IPS-18a (cell line): ENCODE measurements around the gene FBXO21.

Experiments
- H3K27ac ChIP-seq: one replicate; pipeline ENCODE4 v1.5.1; 2013; ENCODE audit warnings: low read length
- H3K27me3 ChIP-seq: one replicate; pipeline ENCODE4 v1.6.1; 2013; ENCODE audit warnings: mild to moderate bottlenecking, low read length; ENCODE audit not compliant: control insufficient read depth, insufficient read depth
- H3K36me3 ChIP-seq: one replicate; pipeline ENCODE4 v1.6.1; 2013; ENCODE audit warnings: low read depth, low read length; ENCODE audit not compliant: control insufficient read depth
- H3K4me1 ChIP-seq: one replicate; pipeline ENCODE4 v1.6.1; 2013; ENCODE audit warnings: low read depth, low read length; ENCODE audit not compliant: control insufficient read depth
- H3K4me3 ChIP-seq: one replicate; pipeline ENCODE4 v1.5.1; 2013; ENCODE audit warnings: low read length
- H3K9ac ChIP-seq: one replicate; pipeline ENCODE4 v1.6.1; 2013; ENCODE audit warnings: mild to moderate bottlenecking, low read length, moderate library complexity
- H3K9me3 ChIP-seq: one replicate; pipeline ENCODE4 v1.6.1; 2013; ENCODE audit warnings: low read depth, low read length; ENCODE audit not compliant: control insufficient read depth

The FBXO21 gene

DNA sequence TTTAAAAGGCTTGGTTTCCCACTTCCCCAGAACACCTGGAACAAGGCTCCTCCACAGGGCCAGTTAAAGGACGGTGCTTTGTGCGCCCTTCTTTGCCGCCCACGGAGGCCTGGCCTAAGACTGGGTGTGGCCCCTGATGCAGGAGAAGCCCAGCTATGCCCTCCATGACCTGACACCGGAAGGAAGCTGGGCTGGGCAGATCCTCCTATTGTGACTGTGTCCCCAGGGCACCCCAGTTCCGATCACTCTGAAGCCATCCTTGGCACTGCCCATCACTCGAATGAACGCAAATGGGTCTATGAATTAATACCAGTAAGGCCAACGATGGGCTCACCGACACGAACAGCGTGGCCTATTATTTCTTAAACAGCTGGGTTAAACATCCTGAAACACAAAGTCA is 42.6 kb downstream of the FBXO21 start:
- H3K27ac ChIP-seq, result no peak overlapping the region
- no peaks in the 10 kb centered on the region for H3K27me3 ChIP-seq
- no peak overlapping the region for H3K9ac ChIP-seq
- no peak overlapping the region for H3K4me3 ChIP-seq
- H3K9me3 ChIP-seq, result no peaks in the 10 kb centered on the region
- peaks cover 14% of the 10 kb centered on the region for H3K4me1 ChIP-seq
- peaks cover 41% of the 10 kb centered on the region for H3K36me3 ChIP-seq

DNA sequence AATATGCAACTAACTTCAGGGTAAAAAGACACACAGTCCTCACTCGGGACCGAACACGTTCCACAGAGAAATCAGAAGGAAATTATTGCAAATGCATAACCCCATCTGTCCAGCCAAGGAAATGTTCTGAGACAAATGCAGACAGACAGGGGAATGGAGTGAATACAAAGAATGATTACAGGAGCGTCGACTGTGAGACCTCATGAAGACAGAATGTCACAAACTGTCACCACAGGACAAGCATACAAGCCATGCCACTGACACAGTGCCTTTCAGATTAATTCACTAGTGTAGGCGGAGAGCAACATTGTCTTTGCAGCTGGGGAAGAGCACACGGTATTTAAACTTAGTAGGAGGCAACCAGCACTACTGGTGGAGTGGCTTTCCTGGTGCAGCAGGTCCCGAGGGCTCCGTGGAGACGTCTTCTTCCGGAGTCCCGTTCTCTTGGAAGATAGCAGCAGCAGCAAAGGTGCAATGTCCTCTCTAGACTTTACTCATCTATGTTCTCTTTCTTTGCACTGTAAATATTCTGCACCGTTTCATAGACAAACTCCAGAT is 44.6 kb downstream of the FBXO21 start:
- no peaks in the 10 kb centered on the region for H3K27me3 ChIP-seq
- H3K36me3 ChIP-seq, result peaks cover 40% of the 10 kb centered on the region
- H3K27ac ChIP-seq, result no peak overlapping the region
- no peaks in the 10 kb centered on the region for H3K9me3 ChIP-seq
- H3K9ac ChIP-seq, result no peak overlapping the region
- no peak overlapping the region for H3K4me3 ChIP-seq
- H3K4me1 ChIP-seq, result no peaks in the 10 kb centered on the region

DNA sequence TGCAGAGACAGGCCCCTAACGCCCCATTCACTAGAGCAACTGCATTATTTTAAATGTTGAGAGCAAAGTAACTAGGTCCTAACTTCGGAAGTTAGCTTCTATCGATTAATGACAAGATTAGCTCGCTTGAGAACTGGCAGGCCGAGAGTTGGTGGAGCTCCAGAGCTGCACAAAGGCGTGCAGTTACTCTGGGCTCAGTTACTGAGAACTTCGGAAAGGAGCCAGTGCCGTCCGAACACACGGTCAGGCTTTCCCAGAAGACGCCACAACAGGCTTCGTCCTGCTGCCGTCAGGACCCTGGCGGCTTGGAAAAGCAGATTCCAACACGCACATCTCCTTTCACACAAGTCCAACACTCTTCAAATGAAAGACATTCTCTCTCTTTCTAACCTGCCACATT is 45.7 kb downstream of the FBXO21 start:
- Histone ChIP-seq H3K27ac (no peak overlapping the region), H3K27me3 (no peaks in the 10 kb centered on the region), H3K9ac (no peak overlapping the region), H3K4me3 (no peak overlapping the region), H3K36me3 (peaks cover 36% of the 10 kb centered on the region), H3K9me3 (no peaks in the 10 kb centered on the region), H3K4me1 (no peaks in the 10 kb centered on the region)

DNA sequence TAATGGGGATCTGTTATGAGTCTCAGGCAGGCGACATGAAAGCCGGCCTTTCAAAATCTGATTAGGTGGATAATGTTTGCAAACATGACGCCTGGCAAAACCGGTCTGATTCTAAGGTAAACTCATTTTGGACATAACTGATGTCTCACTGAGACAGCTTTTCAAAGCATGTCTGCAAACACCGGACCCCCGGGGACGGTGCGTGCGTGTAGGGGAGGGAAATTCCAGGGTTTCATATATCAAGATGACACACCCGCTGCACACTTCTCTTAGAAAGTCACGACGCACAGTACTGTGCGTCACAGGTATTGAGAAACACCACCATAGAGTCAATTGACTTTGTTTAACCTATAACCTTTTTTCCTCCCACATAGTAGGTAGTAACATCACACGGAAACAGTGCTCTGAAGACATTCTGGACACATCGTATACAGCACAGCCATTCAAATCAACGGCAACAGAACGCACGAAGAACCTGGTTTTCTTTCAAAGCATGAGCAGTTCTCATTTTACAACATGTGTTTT is 47.2 kb downstream of the FBXO21 start:
- H3K4me3 ChIP-seq, result no peak overlapping the region
- no peak overlapping the region for H3K27ac ChIP-seq
- H3K36me3 ChIP-seq, result peaks cover 31% of the 10 kb centered on the region
- no peak overlapping the region for H3K9ac ChIP-seq
- no peaks in the 10 kb centered on the region for H3K9me3 ChIP-seq
- H3K4me1 ChIP-seq, result no peaks in the 10 kb centered on the region
- H3K27me3 ChIP-seq, result no peaks in the 10 kb centered on the region

GRCh38 chr12:117142094-117142493 is 48.2 kb downstream of the FBXO21 start:
- no peak overlapping the region for H3K9ac ChIP-seq
- no peak overlapping the region for H3K27ac ChIP-seq
- no peaks in the 10 kb centered on the region for H3K4me1 ChIP-seq

GRCh38 chr12:117141097-117141898 is 49.0 kb downstream of the FBXO21 start:
- Histone ChIP-seq H3K4me1 (no peaks in the 10 kb centered on the region), H3K36me3 (peaks cover 24% of the 10 kb centered on the region), H3K27ac (no peak overlapping the region), H3K9ac (no peak overlapping the region), H3K4me3 (no peak overlapping the region), H3K9me3 (no peaks in the 10 kb centered on the region), H3K27me3 (no peaks in the 10 kb centered on the region)

More at GRCh38 chr12:117142094-117142493, 48.2 kb downstream of the FBXO21 start:
- H3K27me3 ChIP-seq, result no peaks in the 10 kb centered on the region
- H3K9me3 ChIP-seq, result no peaks in the 10 kb centered on the region
- H3K4me3 ChIP-seq, result no peak overlapping the region
- H3K36me3 ChIP-seq, result peaks cover 25% of the 10 kb centered on the region

DNA sequence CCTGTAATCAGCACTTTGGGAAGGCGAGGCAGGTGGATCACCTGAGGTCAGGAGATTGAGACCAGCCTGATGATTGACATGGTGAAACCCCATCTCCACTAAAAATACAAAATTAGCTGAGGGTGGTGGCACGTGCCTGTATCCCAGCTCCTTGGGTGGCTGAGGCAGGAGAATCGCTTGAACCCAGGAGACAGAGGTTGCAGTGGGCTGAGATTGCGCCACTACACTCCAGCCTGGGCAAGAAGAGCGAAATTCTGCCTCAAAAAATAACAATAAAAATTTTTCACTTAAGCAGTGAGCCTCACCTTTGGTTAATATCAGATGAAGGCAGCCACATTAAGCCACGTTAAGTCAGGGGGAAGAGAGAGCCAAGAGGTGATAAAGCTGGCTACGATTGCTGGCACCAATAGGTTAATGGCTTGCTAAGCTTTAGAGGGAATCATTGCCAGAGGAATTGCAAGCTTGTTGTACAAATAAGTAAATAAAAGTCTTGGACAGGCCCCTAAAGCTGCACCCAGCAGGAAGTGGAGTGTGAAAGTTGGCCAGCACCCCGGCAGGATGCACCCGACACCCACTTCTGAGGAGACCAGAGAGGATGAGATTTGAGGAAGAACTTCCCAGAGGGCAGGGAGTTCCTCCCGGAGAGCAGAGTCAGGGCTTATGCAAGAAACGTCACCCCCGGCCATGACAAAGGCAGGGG is 49.7 kb downstream of the FBXO21 start:
- peaks cover 17% of the 10 kb centered on the region for H3K36me3 ChIP-seq
- no peaks in the 10 kb centered on the region for H3K9me3 ChIP-seq
- no peak overlapping the region for H3K9ac ChIP-seq
- no peak overlapping the region for H3K4me3 ChIP-seq
- H3K4me1 ChIP-seq, result no peaks in the 10 kb centered on the region
- no peaks in the 10 kb centered on the region for H3K27me3 ChIP-seq
- no peak overlapping the region for H3K27ac ChIP-seq

DNA sequence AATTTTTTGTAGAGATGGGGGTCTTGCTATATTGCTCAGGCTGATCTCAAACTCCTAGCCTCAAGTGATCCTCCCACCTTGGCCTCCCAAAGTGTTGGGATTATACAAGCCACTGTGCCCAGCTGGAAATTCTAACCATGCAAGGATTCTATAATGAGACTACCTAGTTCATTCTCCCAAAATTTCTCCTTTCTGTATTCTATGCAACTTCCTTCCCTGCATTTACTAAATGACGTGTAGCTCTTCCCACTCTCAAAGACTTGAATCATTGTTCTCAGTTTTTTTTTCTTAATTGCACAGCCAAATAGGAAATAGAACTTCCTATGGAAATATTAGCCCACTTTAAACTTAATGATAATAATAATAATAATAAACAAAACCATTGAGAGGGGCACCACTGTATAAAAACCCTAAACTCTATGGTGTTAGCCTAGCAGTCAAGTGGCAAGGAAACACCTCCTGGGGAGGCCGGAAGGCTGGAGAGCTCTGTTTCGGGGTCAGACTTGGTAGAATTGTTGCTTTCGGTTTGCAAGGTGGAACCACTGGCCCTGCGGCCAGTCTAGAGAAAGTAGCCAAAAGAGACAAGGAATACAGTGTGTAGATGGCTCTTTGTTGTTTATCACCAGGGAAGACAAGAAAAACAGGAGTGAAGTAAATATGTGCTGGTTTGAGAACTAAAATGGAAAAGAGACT is 51.1 kb downstream of the FBXO21 start:
- H3K4me1 ChIP-seq, result no peaks in the 10 kb centered on the region
- H3K27me3 ChIP-seq, result no peaks in the 10 kb centered on the region
- H3K27ac ChIP-seq, result no peak overlapping the region
- no peak overlapping the region for H3K4me3 ChIP-seq
- H3K9me3 ChIP-seq, result no peaks in the 10 kb centered on the region
- no peak overlapping the region for H3K9ac ChIP-seq
- peaks cover 10% of the 10 kb centered on the region for H3K36me3 ChIP-seq

DNA sequence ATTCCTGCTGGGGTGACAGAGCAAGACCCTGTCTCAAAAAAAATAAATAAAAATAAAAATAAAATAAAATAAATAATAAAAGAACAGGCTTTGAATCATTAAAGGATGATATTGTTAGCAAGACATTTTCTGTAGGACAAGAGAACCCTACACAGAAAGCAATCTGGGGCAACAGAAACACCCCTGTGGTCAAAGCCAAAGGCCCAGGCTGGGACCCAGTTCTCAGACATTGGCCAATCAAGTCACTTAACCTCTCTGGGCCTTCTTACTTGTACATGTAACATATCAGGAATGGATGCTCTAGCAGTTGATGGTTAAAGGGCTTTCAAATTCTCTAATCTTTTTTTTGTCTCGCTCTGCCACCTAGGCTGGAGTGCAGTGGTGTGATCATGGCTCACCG is 55.5 kb downstream of the FBXO21 start:
- Histone ChIP-seq H3K36me3 (no peaks in the 10 kb centered on the region), H3K27ac (no peak overlapping the region), H3K4me3 (no peak overlapping the region), H3K27me3 (no peaks in the 10 kb centered on the region), H3K9me3 (no peaks in the 10 kb centered on the region), H3K4me1 (no peaks in the 10 kb centered on the region), H3K9ac (no peak overlapping the region)

- no peaks in the 10 kb centered on the region for H3K4me1 ChIP-seq
- no peaks in the 10 kb centered on the region for H3K36me3 ChIP-seq
- H3K9me3 ChIP-seq, result no peaks in the 10 kb centered on the region
- H3K27me3 ChIP-seq, result no peaks in the 10 kb centered on the region
- H3K27ac ChIP-seq, result no peak overlapping the region
- H3K4me3 ChIP-seq, result no peak overlapping the region
- no peak overlapping the region for H3K9ac ChIP-seq
Observed at GRCh38 chr12:117134059-117134458, 56.2 kb downstream of the FBXO21 start.

GRCh38 chr12:117130801-117131200 is 59.5 kb downstream of the FBXO21 start:
- no peak overlapping the region for H3K4me3 ChIP-seq
- H3K4me1 ChIP-seq, result no peaks in the 10 kb centered on the region
- no peaks in the 10 kb centered on the region for H3K27me3 ChIP-seq
- no peaks in the 10 kb centered on the region for H3K36me3 ChIP-seq
- H3K9me3 ChIP-seq, result peaks cover 6% of the 10 kb centered on the region
- H3K27ac ChIP-seq, result no peak overlapping the region
- H3K9ac ChIP-seq, result no peak overlapping the region
